ENCODE measurements around the gene PBX3.

The PBX3 gene

GRCh38 chr9:125911861-125912644 lies 164.9 kb downstream of the PBX3 start:
- DNase-seq, result no peak

GRCh38 chr9:125912667-125913066 lies 165.5 kb downstream of the PBX3 start:
- no peak for DNase-seq

- DNase-seq, result no peak
Measured at GRCh38 chr9:125913551-125913950, 166.4 kb downstream of the PBX3 start.

GRCh38 chr9:125914411-125914810 lies 167.2 kb downstream of the PBX3 start:
- no peak for DNase-seq

GRCh38 chr9:125915606-125916005 lies 168.4 kb downstream of the PBX3 start:
- no peak for DNase-seq

GRCh38 chr9:125919565-125919964 lies 172.4 kb downstream of the PBX3 start:
- DNase-seq, result no peak

GRCh38 chr9:125920402-125920801 lies 173.2 kb downstream of the PBX3 start:
- no peak for DNase-seq

- no peak for DNase-seq
Measured at GRCh38 chr9:125922854-125923253, 175.7 kb downstream of the PBX3 start.

GRCh38 chr9:125924351-125924750 lies 177.2 kb downstream of the PBX3 start:
- no peak for DNase-seq

GRCh38 chr9:125926936-125927335 lies 179.8 kb downstream of the PBX3 start:
- no peak for DNase-seq

GRCh38 chr9:125929846-125930245 lies 182.7 kb downstream of the PBX3 start:
- DNase-seq, result no peak

- DNase-seq, result no peak
Measured at GRCh38 chr9:125931211-125931610, 184.0 kb downstream of the PBX3 start.

- DNase-seq, result no peak
Measured at GRCh38 chr9:125932012-125932411, 184.8 kb downstream of the PBX3 start.

GRCh38 chr9:125932746-125933455 lies 185.7 kb downstream of the PBX3 start:
- DNase-seq, result no peak

GRCh38 chr9:125942125-125942524 lies 195.0 kb downstream of the PBX3 start:
- DNase-seq, result no peak

GRCh38 chr9:125943831-125944230 lies 196.7 kb downstream of the PBX3 start:
- no peak for DNase-seq

- DNase-seq, result no peak
Measured at GRCh38 chr9:125946397-125946796, 199.2 kb downstream of the PBX3 start.

GRCh38 chr9:125948887-125949596 lies 201.9 kb downstream of the PBX3 start:
- DNase-seq, result no peak

GRCh38 chr9:125949703-125950460 lies 202.7 kb downstream of the PBX3 start:
- no peak for DNase-seq

GRCh38 chr9:125950880-125951471 lies 203.8 kb downstream of the PBX3 start:
- DNase-seq, result no peak

GRCh38 chr9:125953314-125954019 lies 206.3 kb downstream of the PBX3 start:
- no peak for DNase-seq

- no peak for DNase-seq
Measured at GRCh38 chr9:125956102-125956501, 208.9 kb downstream of the PBX3 start.

Data from activated naive CD4-positive, alpha-beta T cell treated with Interleukin-2 at 50 U/mL for 16 hours (primary cell).